Fibroblast of pulmonary artery (primary cell): ENCODE data around the gene CCDC40.

Experiments
- DNase-seq: peaks from one replicate; pipeline ENCODE4 v3.0.0-alpha.2; 2010; ENCODE audit warnings: low read depth
- H3K4me3 ChIP-seq: replicated peaks from 2 replicates; pipeline ENCODE4 v1.5.1; 2011; ENCODE audit warnings: low read depth, mild to moderate bottlenecking, control low read depth, low read length, moderate library complexity
- TF ChIP-seq, protein P1 (sequence below): IDR thresholded peaks from 2 replicates; pipeline ENCODE4 v1.5.1; 2011; ENCODE audit warnings: mild to moderate bottlenecking, control low read depth, low read length, inconsistent platforms; ENCODE audit errors: missing control alignments

The CCDC40 gene

DNA sequence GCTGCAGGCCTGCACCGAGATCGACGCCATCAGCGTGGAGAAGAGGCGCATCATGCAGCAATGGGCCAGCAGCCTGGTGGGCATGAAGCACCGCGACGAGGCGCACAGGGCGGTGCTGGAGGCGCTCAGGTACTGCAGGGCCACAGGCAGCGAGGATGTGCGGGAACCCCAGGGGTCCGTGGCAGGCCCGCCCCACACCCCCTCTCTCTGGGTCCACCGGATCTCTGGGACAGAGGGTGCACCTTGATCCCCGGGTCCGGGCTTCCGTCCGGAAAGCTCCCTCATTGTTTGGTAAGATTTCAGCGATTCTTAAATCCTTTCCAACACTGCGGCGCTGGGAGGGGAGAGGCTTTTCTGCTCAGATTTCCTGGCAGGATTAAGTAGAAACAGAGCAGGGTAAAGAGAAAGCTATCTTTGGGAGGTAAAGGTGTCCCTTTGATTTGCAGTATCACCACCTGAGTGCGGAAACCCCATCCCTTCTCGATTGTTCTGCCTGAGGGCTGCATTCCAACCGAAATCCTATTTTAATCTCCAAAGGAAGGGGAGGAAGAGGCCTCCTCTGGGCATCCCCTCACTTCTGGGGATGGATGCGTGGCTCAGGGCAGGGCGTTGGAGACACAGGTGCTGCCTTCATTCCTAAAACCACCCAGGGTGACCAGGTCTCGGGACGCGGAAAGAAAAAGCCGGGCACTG is 29.2 kb downstream of the CCDC40 start:
- TF ChIP-seq, protein P1, sequence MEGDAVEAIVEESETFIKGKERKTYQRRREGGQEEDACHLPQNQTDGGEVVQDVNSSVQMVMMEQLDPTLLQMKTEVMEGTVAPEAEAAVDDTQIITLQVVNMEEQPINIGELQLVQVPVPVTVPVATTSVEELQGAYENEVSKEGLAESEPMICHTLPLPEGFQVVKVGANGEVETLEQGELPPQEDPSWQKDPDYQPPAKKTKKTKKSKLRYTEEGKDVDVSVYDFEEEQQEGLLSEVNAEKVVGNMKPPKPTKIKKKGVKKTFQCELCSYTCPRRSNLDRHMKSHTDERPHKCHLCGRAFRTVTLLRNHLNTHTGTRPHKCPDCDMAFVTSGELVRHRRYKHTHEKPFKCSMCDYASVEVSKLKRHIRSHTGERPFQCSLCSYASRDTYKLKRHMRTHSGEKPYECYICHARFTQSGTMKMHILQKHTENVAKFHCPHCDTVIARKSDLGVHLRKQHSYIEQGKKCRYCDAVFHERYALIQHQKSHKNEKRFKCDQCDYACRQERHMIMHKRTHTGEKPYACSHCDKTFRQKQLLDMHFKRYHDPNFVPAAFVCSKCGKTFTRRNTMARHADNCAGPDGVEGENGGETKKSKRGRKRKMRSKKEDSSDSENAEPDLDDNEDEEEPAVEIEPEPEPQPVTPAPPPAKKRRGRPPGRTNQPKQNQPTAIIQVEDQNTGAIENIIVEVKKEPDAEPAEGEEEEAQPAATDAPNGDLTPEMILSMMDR: no peak
- DNase-seq: no peak
- H3K4me3 ChIP-seq: no peak overlapping the region

DNA sequence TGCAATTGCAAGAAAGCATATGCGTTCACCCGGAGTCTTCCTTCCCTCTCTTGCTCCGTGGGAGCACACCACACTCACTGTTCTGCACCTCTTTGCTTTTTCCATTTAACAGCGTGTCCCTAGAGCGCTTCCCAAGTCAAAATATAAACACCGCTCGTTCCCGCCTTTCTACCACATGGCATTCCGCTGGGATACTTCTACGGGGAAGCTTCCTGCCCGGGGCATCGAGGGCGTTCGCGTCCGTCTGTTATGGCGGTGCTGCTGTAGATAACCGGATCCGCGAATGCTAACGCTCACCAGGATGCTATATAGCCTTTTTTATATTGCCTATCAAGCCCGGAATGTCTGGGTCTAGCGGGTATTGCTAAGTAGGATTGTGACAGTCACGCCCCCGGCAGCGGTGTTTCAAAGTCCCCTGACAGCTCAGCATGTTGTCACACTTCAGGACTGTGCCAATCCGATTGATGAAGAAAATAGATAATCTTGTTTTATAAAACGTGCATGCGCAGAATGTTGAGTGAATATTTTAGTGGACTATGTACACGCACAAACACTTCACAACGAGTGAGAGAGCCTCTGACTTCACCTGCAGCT is 31.0 kb downstream of the CCDC40 start:
- no peak overlapping the region for H3K4me3 ChIP-seq
- no peak for DNase-seq
- TF ChIP-seq, protein P1: no peak

DNA sequence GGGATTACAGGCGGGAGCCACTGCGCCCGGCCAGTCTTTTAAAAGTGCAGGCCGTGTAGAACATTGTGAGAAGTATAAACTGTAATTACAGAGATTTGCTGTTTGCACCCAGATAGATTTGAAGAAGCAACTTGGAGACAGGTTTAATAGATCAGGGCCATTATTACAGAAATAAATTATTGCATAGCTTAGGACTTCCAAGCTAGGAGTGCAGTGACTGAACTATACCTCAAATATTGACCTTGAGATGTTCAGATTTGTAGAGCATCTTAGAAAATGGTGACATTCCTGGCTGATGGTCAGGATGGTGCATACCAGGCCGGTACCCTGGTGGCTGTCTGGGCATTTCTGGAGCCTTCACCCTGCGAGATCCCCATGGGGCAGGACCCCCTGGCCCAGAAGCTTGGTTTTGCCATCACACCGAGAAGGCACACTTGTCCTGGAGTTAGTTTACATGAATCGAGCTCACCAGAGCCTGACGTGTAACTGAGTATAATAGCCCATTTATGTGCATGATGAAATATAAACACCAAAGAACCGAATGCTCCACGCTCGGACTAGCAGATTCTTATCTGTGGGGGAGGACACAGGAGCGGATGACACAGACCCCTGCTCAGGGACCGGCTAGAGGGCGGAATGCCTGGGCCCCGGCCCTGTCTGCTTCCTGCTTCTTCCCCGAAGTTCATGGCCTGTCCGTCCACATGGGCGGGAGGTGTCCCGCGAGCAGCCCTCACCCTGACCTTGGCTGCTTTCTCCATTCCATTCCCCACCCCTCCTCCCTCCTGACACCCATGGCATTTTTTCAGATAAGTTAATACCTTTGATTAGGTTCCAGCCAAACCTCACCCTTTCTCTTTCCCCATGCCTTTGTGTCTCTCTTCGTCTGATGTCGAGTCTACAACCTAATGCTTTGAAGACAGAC is 32.1 kb downstream of the CCDC40 start:
- peak; percentile 54 for DNase-seq
- TF ChIP-seq, protein P1: no peak
- no peak overlapping the region for H3K4me3 ChIP-seq

DNA sequence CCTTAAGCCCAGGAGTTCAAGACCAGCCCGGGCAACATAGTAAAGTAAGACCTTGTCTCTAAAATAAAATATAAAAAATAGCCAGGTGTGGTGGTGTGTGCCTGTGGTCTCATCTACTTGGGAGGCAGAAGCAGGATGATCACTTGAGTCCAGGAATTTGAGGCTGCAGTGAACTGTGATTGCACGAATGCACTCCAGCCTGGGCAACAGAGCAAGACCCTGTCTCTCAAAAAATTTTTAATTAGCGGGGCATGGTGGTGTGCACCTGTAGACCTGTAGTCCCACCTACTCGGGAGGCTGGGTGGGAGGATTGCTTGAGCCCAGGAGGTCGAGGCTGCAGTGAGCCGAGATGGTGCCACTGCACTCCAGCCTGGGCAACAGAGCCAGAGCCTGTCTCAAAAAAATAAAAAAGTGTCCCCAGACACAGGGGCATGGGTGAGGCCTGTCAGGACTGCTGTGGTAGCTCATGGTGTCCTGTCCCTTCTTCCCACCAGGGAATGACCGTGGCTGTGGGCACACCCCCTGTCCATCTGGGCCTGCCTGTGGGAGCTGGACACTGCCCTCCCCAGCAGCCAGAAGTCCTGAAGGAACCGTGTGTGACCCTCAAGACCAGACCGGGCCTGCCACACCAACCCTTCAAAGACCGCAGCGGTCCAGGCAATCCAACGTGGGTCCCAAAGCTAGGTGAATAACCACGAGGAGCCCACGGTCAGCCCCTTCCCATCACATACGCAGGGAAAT is 34.1 kb downstream of the CCDC40 start:
- peak overlapping the region; percentile 38 for H3K4me3 ChIP-seq
- TF ChIP-seq, protein P1: no peak
- DNase-seq: no peak

DNA sequence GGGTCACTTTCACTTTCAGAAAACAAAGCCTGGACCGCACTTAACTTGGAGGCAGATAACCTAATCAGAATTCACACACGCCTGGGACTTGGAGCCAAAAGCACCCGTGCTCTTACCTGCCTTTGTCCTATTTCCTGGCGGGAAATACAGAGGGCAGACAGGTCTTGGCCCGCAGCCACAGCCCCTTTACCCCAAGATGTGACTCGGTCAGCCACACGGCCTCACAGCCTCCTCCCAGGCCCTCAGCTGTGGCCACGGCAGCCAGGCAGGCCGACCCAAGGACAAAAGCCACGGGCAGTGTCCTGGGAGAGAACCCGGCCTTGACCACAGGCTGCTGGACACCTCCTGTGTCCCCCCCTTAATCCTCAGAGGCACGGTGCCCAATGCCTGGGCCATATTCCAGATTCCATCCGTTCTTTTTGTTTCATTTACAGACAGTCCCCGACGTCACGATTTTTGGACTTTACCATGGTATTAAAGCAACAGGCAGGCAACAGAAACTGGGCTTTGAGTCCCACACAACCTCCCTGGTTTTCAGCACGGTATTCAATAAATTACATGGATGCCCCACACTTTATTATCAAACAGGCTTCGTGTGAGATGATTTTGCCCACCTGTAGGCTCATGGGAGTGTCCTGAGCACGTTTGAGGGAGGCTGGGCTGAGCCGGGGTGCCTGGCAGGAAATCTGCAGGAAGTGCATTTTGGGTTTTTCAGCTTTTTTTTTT is 34.8 kb downstream of the CCDC40 start:
- TF ChIP-seq, protein P1: no peak
- peak; percentile 69 for DNase-seq
- peak overlapping the region; percentile 38 for H3K4me3 ChIP-seq

DNA sequence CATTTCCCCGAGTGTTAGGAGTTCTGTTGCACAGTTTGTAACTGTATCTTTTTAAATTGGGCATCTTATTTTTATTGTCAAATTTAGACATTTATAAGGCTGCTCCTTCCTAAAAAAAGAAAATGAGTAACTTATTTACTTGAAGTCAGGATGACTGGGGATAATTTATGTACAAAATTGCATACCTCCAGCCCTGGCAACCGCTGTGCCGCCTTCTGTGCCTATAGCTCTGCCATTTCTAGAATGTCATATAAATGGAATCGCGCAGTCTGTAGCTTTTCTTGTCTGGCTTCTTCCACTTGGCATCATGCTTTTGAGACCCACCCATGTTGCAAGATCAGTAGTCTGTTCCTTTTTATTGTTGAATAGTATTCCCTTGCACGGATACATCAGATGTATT is 36.0 kb downstream of the CCDC40 start:
- DNase-seq: no peak
- H3K4me3 ChIP-seq: no peak overlapping the region
- TF ChIP-seq, protein P1: no peak
